Measurements from ENCODE around the gene SGSM1. TPM values are rescaled to one million over a fixed set of nuclear protein-coding genes. Genes with fewer than 3 reads are reported as not detected.

SGSM1 gene
- total and polyA plus RNA-seq, 9 of the 15 experiments (the other 6 are each of a cell fraction or from before 2014, with no cell fraction given) = not detected

- TF ChIP-seq, protein P1, sequence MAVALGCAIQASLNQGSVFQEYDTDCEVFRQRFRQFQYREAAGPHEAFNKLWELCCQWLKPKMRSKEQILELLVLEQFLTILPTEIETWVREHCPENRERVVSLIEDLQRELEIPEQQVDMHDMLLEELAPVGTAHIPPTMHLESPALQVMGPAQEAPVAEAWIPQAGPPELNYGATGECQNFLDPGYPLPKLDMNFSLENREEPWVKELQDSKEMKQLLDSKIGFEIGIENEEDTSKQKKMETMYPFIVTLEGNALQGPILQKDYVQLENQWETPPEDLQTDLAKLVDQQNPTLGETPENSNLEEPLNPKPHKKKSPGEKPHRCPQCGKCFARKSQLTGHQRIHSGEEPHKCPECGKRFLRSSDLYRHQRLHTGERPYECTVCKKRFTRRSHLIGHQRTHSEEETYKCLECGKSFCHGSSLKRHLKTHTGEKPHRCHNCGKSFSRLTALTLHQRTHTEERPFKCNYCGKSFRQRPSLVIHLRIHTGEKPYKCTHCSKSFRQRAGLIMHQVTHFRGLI (CRISPR knock-in tag; IDR thresholded peaks at IDR 0.05) = no peak
- TF ChIP-seq NCOA2 (IDR thresholded peaks at IDR 0.05; ENCODE audit: partially characterized antibody in 2 of 2) (no peak), ZNF282 (CRISPR knock-in tag; IDR thresholded peaks at IDR 0.05) (no peak), RBM25 (IDR thresholded peaks at IDR 0.05; ENCODE audit: low read depth, low read length, severe bottlenecking) (no peak)
Observed at GRCh38 chr22:24901448-24901847, 95.4 kb downstream of the SGSM1 start (continued).

- no peaks in the 10 kb centered on the region for H3K9me3 ChIP-seq (replicated peaks; ENCODE audit: control insufficient read depth, insufficient read depth, low read depth, low read length)
- ATAC-seq (no peak), FAIRE-seq (no peak), DNase-seq (ENCODE audit: extremely low read depth in 1 of 4, low spot score in 3 of 4) (no peak)
- H3K4me3 ChIP-seq = no peak overlapping the region
- H3K9ac ChIP-seq (ENCODE audit: insufficient read depth in 1 of 2, low read depth in 2 of 2, low read length in 2 of 2) = no peak overlapping the region
- in situ Hi-C loops (cut with MboI) (no loop called here), intact Hi-C loops (cut with micrococcal nuclease) (no loop called here)
- no peak overlapping the region for H3K4me2 ChIP-seq (ENCODE audit: insufficient read depth, low read length)
- H3K79me2 ChIP-seq (ENCODE audit: control insufficient read depth, insufficient read depth, low read length) = no peaks in the 10 kb centered on the region
- H3K27me3 ChIP-seq (ENCODE audit: control insufficient read depth in 2 of 2, insufficient read depth in 2 of 2, low read length in 2 of 2) = no peaks in the 10 kb centered on the region; a peak in 2 of 5 replicates
- no peak overlapping the region for H2AFZ ChIP-seq (ENCODE audit: low read depth, low read length)
- ChIA-PET CTCF (ENCODE audit: low intra/inter-chr PET ratio) (no interaction called here), POLR2A (no interaction called here)
- no TSS peak for BruUV-seq (replicated peaks)
- TF ChIP-seq ZNF324 (CRISPR knock-in tag; IDR thresholded peaks at IDR 0.05) (peak; percentile 81), PRMT5 (CRISPR knock-in tag; IDR thresholded peaks at IDR 0.05) (no peak), EWSR1 (IDR thresholded peaks at IDR 0.05; ENCODE audit: borderline replicate concordance, low read depth, partially characterized antibody) (no peak), MCM3 (IDR thresholded peaks at IDR 0.05) (no peak), ZNF551 (CRISPR knock-in tag; IDR thresholded peaks at IDR 0.05) (no peak)
- TF ChIP-seq, protein P2, sequence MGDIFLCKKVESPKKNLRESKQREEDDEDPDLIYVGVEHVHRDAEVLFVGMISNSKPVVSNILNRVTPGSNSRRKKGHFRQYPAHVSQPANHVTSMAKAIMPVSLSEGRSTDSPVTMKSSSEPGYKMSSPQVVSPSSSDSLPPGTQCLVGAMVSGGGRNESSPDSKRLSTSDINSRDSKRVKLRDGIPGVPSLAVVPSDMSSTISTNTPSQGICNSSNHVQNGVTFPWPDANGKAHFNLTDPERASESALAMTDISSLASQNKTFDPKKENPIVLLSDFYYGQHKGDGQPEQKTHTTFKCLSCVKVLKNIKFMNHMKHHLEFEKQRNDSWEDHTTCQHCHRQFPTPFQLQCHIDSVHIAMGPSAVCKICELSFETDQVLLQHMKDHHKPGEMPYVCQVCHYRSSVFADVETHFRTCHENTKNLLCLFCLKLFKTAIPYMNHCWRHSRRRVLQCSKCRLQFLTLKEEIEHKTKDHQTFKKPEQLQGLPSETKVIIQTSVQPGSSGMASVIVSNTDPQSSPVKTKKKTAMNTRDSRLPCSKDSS (IDR thresholded peaks at IDR 0.05; ENCODE audit: low read depth, partially characterized antibody) = peak; percentile 21
- TF ChIP-seq, protein P3, sequence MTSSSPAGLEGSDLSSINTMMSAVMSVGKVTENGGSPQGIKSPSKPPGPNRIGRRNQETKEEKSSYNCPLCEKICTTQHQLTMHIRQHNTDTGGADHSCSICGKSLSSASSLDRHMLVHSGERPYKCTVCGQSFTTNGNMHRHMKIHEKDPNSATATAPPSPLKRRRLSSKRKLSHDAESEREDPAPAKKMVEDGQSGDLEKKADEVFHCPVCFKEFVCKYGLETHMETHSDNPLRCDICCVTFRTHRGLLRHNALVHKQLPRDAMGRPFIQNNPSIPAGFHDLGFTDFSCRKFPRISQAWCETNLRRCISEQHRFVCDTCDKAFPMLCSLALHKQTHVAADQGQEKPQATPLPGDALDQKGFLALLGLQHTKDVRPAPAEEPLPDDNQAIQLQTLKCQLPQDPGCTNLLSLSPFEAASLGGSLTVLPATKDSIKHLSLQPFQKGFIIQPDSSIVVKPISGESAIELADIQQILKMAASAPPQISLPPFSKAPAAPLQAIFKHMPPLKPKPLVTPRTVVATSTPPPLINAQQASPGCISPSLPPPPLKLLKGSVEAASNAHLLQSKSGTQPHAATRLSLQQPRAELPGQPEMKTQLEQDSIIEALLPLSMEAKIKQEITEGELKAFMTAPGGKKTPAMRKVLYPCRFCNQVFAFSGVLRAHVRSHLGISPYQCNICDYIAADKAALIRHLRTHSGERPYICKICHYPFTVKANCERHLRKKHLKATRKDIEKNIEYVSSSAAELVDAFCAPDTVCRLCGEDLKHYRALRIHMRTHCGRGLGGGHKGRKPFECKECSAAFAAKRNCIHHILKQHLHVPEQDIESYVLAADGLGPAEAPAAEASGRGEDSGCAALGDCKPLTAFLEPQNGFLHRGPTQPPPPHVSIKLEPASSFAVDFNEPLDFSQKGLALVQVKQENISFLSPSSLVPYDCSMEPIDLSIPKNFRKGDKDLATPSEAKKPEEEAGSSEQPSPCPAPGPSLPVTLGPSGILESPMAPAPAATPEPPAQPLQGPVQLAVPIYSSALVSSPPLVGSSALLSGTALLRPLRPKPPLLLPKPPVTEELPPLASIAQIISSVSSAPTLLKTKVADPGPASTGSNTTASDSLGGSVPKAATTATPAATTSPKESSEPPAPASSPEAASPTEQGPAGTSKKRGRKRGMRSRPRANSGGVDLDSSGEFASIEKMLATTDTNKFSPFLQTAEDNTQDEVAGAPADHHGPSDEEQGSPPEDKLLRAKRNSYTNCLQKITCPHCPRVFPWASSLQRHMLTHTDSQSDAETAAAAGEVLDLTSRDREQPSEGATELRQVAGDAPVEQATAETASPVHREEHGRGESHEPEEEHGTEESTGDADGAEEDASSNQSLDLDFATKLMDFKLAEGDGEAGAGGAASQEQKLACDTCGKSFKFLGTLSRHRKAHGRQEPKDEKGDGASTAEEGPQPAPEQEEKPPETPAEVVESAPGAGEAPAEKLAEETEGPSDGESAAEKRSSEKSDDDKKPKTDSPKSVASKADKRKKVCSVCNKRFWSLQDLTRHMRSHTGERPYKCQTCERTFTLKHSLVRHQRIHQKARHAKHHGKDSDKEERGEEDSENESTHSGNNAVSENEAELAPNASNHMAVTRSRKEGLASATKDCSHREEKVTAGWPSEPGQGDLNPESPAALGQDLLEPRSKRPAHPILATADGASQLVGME (CRISPR knock-in tag; IDR thresholded peaks at IDR 0.05) = no peak
- H4K20me1 ChIP-seq (replicated peaks; ENCODE audit: control insufficient read depth, insufficient read depth, low read length) = no peaks in the 10 kb centered on the region
- 0% methylated on average over 1 of the region's 1 CpG for WGBS (ENCODE audit: insufficient coverage, low coverage, missing lambda C conversion rate)
- H3K9me1 ChIP-seq (ENCODE audit: control insufficient read depth, insufficient read depth, low read length) = no peaks in the 10 kb centered on the region
- H3K4me1 ChIP-seq (replicated peaks in 1 of 2; ENCODE audit: control insufficient read depth in 2 of 2, insufficient read depth in 2 of 2, low read length in 2 of 2) = no peaks in the 10 kb centered on the region; a peak in 1 of 5 replicates
- no peak overlapping the region for H3K27ac ChIP-seq (ENCODE audit: extremely low read depth, low read depth, low read length)
- H3K36me3 ChIP-seq (ENCODE audit: control insufficient read depth, insufficient read depth, low read length) = no peaks in the 10 kb centered on the region
Observed at GRCh38 chr22:24905909-24906308, 99.9 kb downstream of the SGSM1 start.
